ENCODE results near the gene CSNK1D. TPM values are rescaled to one million over a fixed set of nuclear protein-coding genes. Genes with fewer than 3 reads are reported as not detected.
A peak's percentile ranks its signal among the peaks of the same experiment; 100 is the strongest.

Gene CSNK1D
- total and polyA plus RNA-seq, 10 of the 15 experiments (the other 5 are each of a cell fraction or from before 2014, with no cell fraction given): 5.7 to 105 (median 58.1) TPM

- peak; percentile 60 for TF ChIP-seq MLLT1 (IDR thresholded peaks at IDR 0.05)
- TF ChIP-seq DPF2 (IDR thresholded peaks at IDR 0.05): peak; percentile 86
- TF ChIP-seq YY1 (IDR thresholded peaks at IDR 0.05; ENCODE audit: low read depth, low read length): peak; percentile 78
- peak; percentile 35 to 53; a peak in 3 of 4 replicates for TF ChIP-seq IKZF2 (IDR thresholded peaks at IDR 0.05)
- TF ChIP-seq CBFB (IDR thresholded peaks at IDR 0.05; ENCODE audit: low read depth): peak; percentile 80
- TF ChIP-seq CUX1 (IDR thresholded peaks at IDR 0.05; ENCODE audit: insufficient replicate concordance, low read depth, low read length): no peak
- no peak for TF ChIP-seq CHD4 (IDR thresholded peaks at IDR 0.05)
- TF ChIP-seq YBX1 (IDR thresholded peaks at IDR 0.05): no peak
- no peak for TF ChIP-seq CBX3 (IDR thresholded peaks at IDR 0.05; ENCODE audit: borderline replicate concordance, low read depth)
- TF ChIP-seq POU2F2 (IDR thresholded peaks at IDR 0.05; ENCODE audit: borderline replicate concordance, low read depth, low read length): no peak; the same call in 1 of the 3 replicates
- TF ChIP-seq NKRF (conservative IDR thresholded peaks at IDR 0.05): peak; percentile 75
- peak; percentile 74; the same call in 1 of the 2 replicates for TF ChIP-seq IRF3 (IDR thresholded peaks at IDR 0.05)
- TF ChIP-seq POLR2AphosphoS5 (IDR thresholded peaks at IDR 0.05; ENCODE audit: low read length): peak; percentile 94
- no peak for TF ChIP-seq SMAD1 (IDR thresholded peaks at IDR 0.05; ENCODE audit: low read depth, partially characterized antibody)
- TF ChIP-seq RFX5 (IDR thresholded peaks at IDR 0.05; ENCODE audit: low read depth, low read length): no peak
- TF ChIP-seq SUZ12 (IDR thresholded peaks at IDR 0.05; ENCODE audit: unreplicated experiment): no peak
- no peak; the same call in 1 of the 2 replicates for TF ChIP-seq ZNF207 (IDR thresholded peaks at IDR 0.05; ENCODE audit: borderline replicate concordance)
- TF ChIP-seq ESRRA (IDR thresholded peaks at IDR 0.05; ENCODE audit: low read length): no peak
- TF ChIP-seq IRF4 (IDR thresholded peaks at IDR 0.05; ENCODE audit: low read depth, low read length): no peak
Measured at GRCh38 chr17:82292251-82293154, 19.0 kb upstream of the CSNK1D start (continued).

All from GM12878 (cell line).